Chondrocyte (in vitro differentiated cells): ENCODE measurements around the gene RAP2C. TPM values are rescaled to one million over a fixed set of nuclear protein-coding genes. Genes with fewer than 3 reads are reported as not detected.
A peak's percentile ranks its signal among the peaks of the same experiment; 100 is the strongest.

Experiments
- DNase-seq: peaks from one replicate; pipeline ENCODE4 v3.0.0; 2021; ENCODE audit warnings: mixed read lengths, low spot score
- H3K27ac Mint-ChIP-seq: one replicate; pipeline ENCODE4 v1.8.0; 2021; ENCODE audit warnings: mild to moderate bottlenecking, moderate library complexity, mixed read lengths; ENCODE audit not compliant: unreplicated experiment
- H3K27me3 Mint-ChIP-seq: 2 replicates; pipeline ENCODE4 v1.8.0; 2021; ENCODE audit warnings: low read depth, mixed read lengths
- H3K36me3 Mint-ChIP-seq: 2 replicates; pipeline ENCODE4 v1.8.0; 2021; ENCODE audit warnings: low read depth, mixed read lengths
- H3K4me1 Mint-ChIP-seq: 2 replicates; pipeline ENCODE4 v1.8.0; 2021; ENCODE audit warnings: low read depth, mild to moderate bottlenecking, mixed read lengths
- H3K4me3 Mint-ChIP-seq: one replicate; pipeline ENCODE4 v1.8.0; 2021; ENCODE audit warnings: mild to moderate bottlenecking, moderate library complexity, mixed read lengths; ENCODE audit not compliant: unreplicated experiment
- H3K9me3 Mint-ChIP-seq: 2 replicates; pipeline ENCODE4 v1.8.0; 2021; ENCODE audit warnings: low read depth, mixed read lengths
- CTCF ChIP-seq: fragments of 200-600 bp; sonication (generic); IDR thresholded peaks from 2 replicates; pipeline ENCODE4 v1.5.0; 2021; ENCODE audit warnings: antibody characterized with exemption, mild to moderate bottlenecking, moderate library complexity
- total RNA-seq: library from RNA; stranded (reverse); gene quantifications from 3 replicates; pipeline ENCODE4 v1.2.1, GENCODE V29; 2021

RAP2C gene
- total RNA-seq, 1 donor from 2014 or later, result 56.1 TPM

GRCh38 chrX:132226169-132226568 lies 6.9 kb upstream of the RAP2C start:
- no peaks in the 10 kb centered on the region for H3K4me1 Mint-ChIP-seq
- no peaks in the 10 kb centered on the region for H3K36me3 Mint-ChIP-seq
- no peak for DNase-seq
- no peaks in the 10 kb centered on the region for H3K27me3 Mint-ChIP-seq
- H3K4me3 Mint-ChIP-seq, result no peak overlapping the region
- H3K9me3 Mint-ChIP-seq, result no peaks in the 10 kb centered on the region
- TF ChIP-seq CTCF, result peak; percentile 91
- H3K27ac Mint-ChIP-seq, result no peak overlapping the region

- no peaks in the 10 kb centered on the region for H3K27me3 Mint-ChIP-seq
- TF ChIP-seq CTCF, result no peak
- H3K4me1 Mint-ChIP-seq, result peaks cover 36% of the 10 kb centered on the region
- H3K4me3 Mint-ChIP-seq, result peak overlapping the region; percentile 92
- peak; percentile 96 for DNase-seq
- H3K9me3 Mint-ChIP-seq, result no peaks in the 10 kb centered on the region
- H3K27ac Mint-ChIP-seq, result peak overlapping the region; percentile 93
- H3K36me3 Mint-ChIP-seq, result peaks cover 9% of the 10 kb centered on the region
Measured at GRCh38 chrX:132218100-132218812, 991 bp downstream of the RAP2C start.

- no peaks in the 10 kb centered on the region for H3K9me3 Mint-ChIP-seq
- DNase-seq, result peak; percentile 90
- peaks cover 12% of the 10 kb centered on the region for H3K36me3 Mint-ChIP-seq
- no peaks in the 10 kb centered on the region for H3K27me3 Mint-ChIP-seq
- peak overlapping the region; percentile 92 for H3K4me3 Mint-ChIP-seq
- peak overlapping the region; percentile 96 for H3K27ac Mint-ChIP-seq
- H3K4me1 Mint-ChIP-seq, result peaks cover 43% of the 10 kb centered on the region
- peak; percentile 13 for TF ChIP-seq CTCF
Measured at GRCh38 chrX:132217203-132218073, 1.8 kb downstream of the RAP2C start.

GRCh38 chrX:132216806-132217202 lies 2.4 kb downstream of the RAP2C start:
- Mint-ChIP-seq H3K27me3 (no peaks in the 10 kb centered on the region), H3K4me1 (peaks cover 46% of the 10 kb centered on the region), H3K36me3 (peaks cover 15% of the 10 kb centered on the region), H3K4me3 (peak overlapping the region; percentile 92), H3K27ac (peak overlapping the region; percentile 96), H3K9me3 (no peaks in the 10 kb centered on the region)
- DNase-seq, result no peak
- no peak for TF ChIP-seq CTCF

GRCh38 chrX:132216283-132216682 lies 3.0 kb downstream of the RAP2C start:
- Mint-ChIP-seq H3K36me3 (peaks cover 20% of the 10 kb centered on the region), H3K27ac (peak overlapping the region; percentile 96), H3K9me3 (no peaks in the 10 kb centered on the region), H3K4me1 (peaks cover 52% of the 10 kb centered on the region), H3K27me3 (no peaks in the 10 kb centered on the region), H3K4me3 (peak overlapping the region; percentile 92)
- TF ChIP-seq CTCF, result no peak
- no peak for DNase-seq
